Measurements from ENCODE around the gene TRAPPC2L. TPM values are rescaled to one million over a fixed set of nuclear protein-coding genes. Genes with fewer than 3 reads are reported as not detected.
"Not testable (repeated sequence)": the region's sequence is repeated elsewhere in the genome, so short reads cannot be mapped to it uniquely, and the experiment has no call there.

The TRAPPC2L gene
- total RNA-seq, 1 donor, result 57.2 TPM

DNA sequence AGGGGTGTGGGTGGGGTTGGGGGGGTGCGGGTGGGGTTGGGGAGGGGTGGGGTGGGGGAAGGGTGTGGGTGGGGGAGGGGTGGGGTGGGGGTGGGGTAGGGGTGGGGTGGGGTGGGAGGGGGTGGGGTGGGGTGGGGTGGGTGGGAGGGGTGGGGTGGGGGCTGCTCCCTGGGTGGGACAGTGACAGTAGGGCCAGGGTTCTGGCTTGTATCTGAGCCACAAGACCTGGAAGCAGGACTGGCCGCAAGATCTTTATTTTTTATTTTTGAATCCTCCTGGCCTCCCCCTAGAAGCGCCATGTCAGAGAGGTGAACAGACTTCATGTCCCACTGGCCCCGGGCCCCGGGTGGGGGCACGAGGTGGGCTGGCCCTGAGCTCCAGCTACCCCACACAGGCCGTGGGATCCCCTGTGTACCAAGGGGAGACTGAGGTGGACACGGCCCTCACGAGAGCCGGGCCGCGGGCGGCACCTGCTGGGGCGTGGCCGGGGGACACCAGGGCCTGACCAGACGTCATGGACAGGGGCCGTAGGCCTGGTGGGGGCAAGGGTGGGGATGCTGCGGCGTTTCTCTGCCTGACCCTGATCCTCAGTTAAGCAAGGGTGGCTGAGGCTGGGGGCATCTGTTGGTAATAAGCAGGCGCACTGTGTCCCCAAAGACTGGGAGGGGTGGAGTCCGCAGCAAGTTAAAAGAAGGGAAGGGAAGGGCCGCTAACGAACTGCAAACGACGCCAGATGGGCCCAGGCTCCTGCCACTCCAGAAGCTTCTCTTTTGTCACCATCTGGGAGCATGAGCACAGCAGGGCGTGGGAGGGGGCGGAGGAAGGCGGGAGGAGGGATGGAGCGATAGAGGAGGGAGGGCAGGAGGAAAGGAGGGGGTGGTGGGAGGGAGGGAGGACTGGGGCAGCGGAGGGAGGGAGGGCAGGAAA, 31.8 kb downstream of the TRAPPC2L start:
- no peak for DNase-seq (ENCODE audit: low read depth)
- H3K4me3 ChIP-seq (ENCODE audit: low read depth, low read length), result no peak overlapping the region
- TF ChIP-seq, protein P1, sequence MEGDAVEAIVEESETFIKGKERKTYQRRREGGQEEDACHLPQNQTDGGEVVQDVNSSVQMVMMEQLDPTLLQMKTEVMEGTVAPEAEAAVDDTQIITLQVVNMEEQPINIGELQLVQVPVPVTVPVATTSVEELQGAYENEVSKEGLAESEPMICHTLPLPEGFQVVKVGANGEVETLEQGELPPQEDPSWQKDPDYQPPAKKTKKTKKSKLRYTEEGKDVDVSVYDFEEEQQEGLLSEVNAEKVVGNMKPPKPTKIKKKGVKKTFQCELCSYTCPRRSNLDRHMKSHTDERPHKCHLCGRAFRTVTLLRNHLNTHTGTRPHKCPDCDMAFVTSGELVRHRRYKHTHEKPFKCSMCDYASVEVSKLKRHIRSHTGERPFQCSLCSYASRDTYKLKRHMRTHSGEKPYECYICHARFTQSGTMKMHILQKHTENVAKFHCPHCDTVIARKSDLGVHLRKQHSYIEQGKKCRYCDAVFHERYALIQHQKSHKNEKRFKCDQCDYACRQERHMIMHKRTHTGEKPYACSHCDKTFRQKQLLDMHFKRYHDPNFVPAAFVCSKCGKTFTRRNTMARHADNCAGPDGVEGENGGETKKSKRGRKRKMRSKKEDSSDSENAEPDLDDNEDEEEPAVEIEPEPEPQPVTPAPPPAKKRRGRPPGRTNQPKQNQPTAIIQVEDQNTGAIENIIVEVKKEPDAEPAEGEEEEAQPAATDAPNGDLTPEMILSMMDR (IDR thresholded peaks at IDR 0.05; ENCODE audit: insufficient read depth, low read length), result no peak

DNA sequence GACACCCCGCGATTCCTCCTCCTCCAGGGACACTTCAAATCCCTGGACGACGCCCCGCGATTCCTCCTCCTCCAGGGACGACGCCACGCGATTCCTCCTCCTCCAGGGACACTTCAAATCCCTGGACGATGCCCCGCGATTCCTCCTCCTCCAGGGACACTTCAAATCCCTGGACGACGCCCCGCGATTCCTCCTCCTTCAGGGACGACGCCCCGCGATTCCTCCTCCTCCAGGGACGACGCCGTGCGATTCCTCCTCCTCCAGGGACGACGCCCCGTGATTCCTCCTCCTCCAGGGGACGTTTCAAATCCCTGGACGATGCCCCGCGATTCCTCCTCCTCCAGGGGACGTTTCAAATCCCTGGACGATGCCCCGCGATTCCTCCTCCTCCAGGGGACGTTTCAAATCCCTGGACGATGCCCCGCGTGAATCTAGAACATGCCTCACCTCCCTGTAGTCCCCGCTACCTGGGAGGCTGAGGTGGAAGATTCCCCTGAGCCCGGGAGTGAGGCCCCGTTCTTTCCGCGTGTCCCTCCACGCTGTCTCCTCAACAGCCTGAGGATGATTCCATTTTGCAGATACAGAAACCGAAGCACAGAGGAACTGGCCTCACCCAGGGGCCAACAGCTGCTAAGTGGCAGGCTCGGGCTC, 32.9 kb downstream of the TRAPPC2L start:
- not testable (repeated sequence) for DNase-seq (ENCODE audit: low read depth); H3K4me3 ChIP-seq (ENCODE audit: low read depth, low read length)

DNA sequence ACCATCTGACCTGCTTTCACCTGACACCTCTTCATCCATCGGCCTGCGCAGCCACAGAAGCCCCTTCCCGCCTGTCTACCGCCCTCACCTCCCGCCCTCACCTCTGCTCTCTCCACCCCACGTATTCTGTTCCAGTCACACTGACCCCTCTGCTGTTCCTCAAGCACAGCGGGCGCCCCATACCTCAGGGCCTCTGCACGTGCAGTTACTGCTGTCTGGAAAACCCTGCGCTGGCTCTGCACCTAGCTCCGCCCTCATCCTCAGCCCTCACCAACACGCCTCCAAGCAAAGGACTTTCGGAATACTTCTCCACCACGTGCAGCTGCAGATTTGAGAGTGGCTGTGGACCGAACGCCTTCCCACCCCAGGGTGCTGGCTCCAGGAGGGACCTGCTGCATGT, 34.2 kb downstream of the TRAPPC2L start:
- DNase-seq (ENCODE audit: low read depth), result no peak
- TF ChIP-seq, protein P1 (IDR thresholded peaks at IDR 0.05; ENCODE audit: insufficient read depth, low read length), result no peak
- no peak overlapping the region for H3K4me3 ChIP-seq (ENCODE audit: low read depth, low read length)

DNA sequence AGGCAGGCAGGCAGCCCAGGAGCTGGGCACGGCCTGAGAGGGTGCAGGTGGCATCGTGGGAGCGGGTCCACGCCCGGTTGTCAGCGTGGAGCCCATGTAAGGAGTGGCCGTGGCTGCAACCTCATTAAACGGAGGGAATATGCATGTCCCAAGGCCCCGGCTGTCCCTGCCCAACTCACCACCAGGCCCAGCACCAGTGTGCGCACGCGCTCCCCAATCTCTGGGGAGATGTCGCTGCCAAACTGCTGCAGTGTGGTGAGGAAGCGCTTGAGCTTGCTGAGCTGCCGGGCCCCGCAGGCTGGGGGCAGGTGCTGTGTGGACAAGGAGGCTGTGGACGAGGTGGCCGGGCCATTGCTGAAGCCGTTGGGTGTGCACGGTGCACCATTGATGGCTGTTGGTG, 35.1 kb downstream of the TRAPPC2L start:
- TF ChIP-seq, protein P1 (IDR thresholded peaks at IDR 0.05; ENCODE audit: insufficient read depth, low read length), result no peak
- no peak for DNase-seq (ENCODE audit: low read depth)
- no peak overlapping the region for H3K4me3 ChIP-seq (ENCODE audit: low read depth, low read length)

DNA sequence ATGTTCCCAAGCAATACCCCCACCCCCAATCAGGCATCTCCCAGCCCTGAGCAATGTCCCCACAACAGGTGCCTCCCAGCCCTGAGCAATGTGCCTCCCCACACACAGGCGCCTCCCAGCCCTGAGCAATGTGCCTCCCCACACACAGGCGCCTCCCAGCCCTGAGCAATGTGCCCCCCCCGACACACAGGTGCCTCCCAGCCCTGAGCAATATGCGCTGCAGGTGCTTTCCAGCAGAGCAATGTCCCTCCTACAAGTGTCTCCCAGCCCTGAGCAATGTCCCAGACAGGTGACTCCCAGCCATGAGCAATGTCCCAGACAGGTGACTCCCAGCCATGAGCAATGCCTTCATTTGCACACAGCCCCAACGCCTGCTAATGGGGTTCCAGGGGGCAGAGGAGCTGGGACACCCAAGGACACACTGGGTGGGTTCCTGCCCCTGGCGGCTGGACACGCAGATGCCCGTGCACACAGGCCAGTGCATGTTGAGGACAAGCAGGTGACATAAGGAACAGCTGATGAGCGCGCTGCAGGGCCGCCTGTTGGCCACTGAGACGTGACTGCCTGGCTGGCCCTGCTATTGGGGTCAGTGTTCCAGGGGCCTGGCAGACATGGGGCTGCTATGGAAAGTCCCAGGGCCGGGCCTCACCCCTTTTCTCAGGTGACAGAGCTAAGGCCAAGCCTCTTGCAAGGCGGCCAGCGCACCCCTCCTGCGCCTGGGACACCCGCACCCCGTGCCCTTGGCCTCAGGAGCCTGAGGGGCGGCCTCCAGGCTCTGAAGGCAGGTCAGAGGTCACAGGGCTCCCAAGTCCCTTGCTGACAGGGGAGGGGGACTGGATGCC, 36.4 kb downstream of the TRAPPC2L start:
- no peak overlapping the region for H3K4me3 ChIP-seq (ENCODE audit: low read depth, low read length)
- TF ChIP-seq, protein P1 (IDR thresholded peaks at IDR 0.05; ENCODE audit: insufficient read depth, low read length), result no peak
- no peak for DNase-seq (ENCODE audit: low read depth)

DNA sequence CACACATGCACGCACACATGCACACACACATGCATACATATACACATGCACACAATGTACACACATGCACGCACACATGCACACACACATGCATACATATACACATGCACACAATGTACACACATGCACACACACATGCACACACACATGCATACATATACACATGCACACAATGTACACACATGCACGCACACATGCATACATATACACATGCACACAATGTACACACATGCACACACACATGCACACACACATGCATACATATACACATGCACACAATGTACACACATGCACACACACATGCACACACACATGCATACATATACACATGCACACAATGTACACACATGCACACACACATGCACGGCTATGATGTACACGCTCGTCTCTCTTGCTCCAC, 37.3 kb downstream of the TRAPPC2L start:
- DNase-seq (ENCODE audit: low read depth); H3K4me3 ChIP-seq (ENCODE audit: low read depth, low read length): not testable (repeated sequence)

DNA sequence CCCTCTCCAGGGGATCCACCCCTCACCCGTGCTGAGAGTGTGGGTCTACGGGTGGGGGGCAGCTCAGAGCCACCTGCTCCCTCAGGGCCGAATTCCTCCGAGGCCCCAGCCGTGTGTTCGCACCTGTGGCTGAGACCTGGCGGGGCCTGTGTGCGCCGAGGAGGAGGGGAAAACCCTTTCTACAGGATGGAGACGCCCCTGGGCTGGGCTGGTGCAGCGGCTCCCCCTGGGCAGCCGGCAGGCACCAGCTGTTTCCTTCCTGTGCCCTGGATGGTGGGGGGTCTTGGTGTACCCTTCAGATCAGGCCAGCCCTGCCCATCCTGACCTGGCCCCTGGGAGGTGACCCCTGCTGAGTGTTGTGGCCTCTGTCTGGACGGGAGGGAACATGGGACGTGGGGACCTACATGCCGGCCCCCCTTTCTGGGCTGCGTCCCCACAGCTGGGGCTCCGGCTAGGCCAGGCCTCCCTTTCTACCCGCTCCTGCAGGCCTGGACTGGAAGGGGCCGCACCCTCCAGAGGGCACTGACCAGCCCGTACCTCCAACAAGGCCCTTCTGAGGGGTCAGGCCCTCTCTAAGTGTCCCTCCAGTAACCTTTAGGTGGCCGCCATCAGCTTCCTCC, 37.9 kb downstream of the TRAPPC2L start:
- TF ChIP-seq, protein P1 (IDR thresholded peaks at IDR 0.05; ENCODE audit: insufficient read depth, low read length), result no peak
- no peak overlapping the region for H3K4me3 ChIP-seq (ENCODE audit: low read depth, low read length)
- no peak for DNase-seq (ENCODE audit: low read depth)

Data from fibroblast of the aortic adventitia (primary cell).